IMR-90 (cell line): ENCODE measurements around the gene ASB1. TPM values are rescaled to one million over a fixed set of nuclear protein-coding genes. Genes with fewer than 3 reads are reported as not detected.
A peak's percentile ranks its signal among the peaks of the same experiment; 100 is the strongest.

ENCODE experiments used
- ATAC-seq: fragments of 200-7000 bp; cut with Tn5 transposase; 2 replicates; pipeline ENCODE4 v1.9.1; 2020; ENCODE audit warnings: low read depth, mild to moderate bottlenecking, moderate library complexity
- BruUV-seq: library from RNA; stranded (reverse); fragments of 400-500 nt; replicated peaks from 2 replicates; lab custom pipeline; 2021; lab: Mats Ljungman, UMichigan
- CTCF ChIA-PET: fragments of 300-600 bp; formaldehyde crosslinking; extraction: SDS; loops from one replicate; lab custom pipeline; 2021; ENCODE audit warnings: antibody characterized with exemption; lab: Yijun Ruan, JAX
- POLR2A ChIA-PET: fragments of 300-600 bp; sonication (Branson Sonifier 250); formaldehyde crosslinking; loops from one replicate; lab custom pipeline; 2022; ENCODE audit warnings: antibody characterized with exemption; ENCODE audit not compliant: unreplicated experiment; lab: Charles Lee
- DNase-seq: peaks from one replicate; pipeline ENCODE4 v3.0.0; 2013
- H2AFZ ChIP-seq: replicated peaks from 2 replicates; pipeline ENCODE3; 2013; ENCODE audit warnings: low read length, mild to moderate bottlenecking; ENCODE audit not compliant: poor library complexity
- H2AK5ac ChIP-seq: 2 replicates; pipeline ENCODE4 v1.6.1; 2013; ENCODE audit warnings: low read depth, low read length, inconsistent platforms
- H2AK9ac ChIP-seq: replicated peaks from 2 replicates; pipeline ENCODE3; 2013; ENCODE audit warnings: mild to moderate bottlenecking, low read depth, low read length, moderate library complexity; ENCODE audit not compliant: poor library complexity
- H2BK120ac ChIP-seq: 2 replicates; pipeline ENCODE4 v1.6.1; 2013; ENCODE audit warnings: low read depth, low read length, inconsistent platforms
- H2BK15ac ChIP-seq: 3 replicates; pipeline ENCODE4 v1.6.1; 2013; ENCODE audit warnings: low read depth, low read length, inconsistent platforms
- H2BK20ac ChIP-seq: 2 replicates; pipeline ENCODE4 v1.6.1; 2013; ENCODE audit warnings: low read depth, mild to moderate bottlenecking, inconsistent platforms, low read length, moderate library complexity
- H2BK5ac ChIP-seq: 2 replicates; pipeline ENCODE4 v1.6.1; 2013; ENCODE audit warnings: mild to moderate bottlenecking, low read depth, low read length, inconsistent platforms; ENCODE audit not compliant: poor library complexity, severe bottlenecking
- H3K14ac ChIP-seq: replicated peaks from 2 replicates; pipeline ENCODE4 v1.6.1; 2013; ENCODE audit warnings: low read depth, low read length, inconsistent platforms
- H3K18ac ChIP-seq: 2 replicates; pipeline ENCODE4 v1.6.1; 2013; ENCODE audit warnings: low read depth, low read length, control low read depth
- H3K23ac ChIP-seq: 2 replicates; pipeline ENCODE4 v1.6.1; 2013; ENCODE audit warnings: low read depth, low read length, inconsistent platforms
- H3K27ac ChIP-seq: 2 replicates; pipeline ENCODE4 v1.5.1; 2013; ENCODE audit warnings: mild to moderate bottlenecking, control low read depth, low read length; ENCODE audit not compliant: insufficient read depth
- H3K27me3 ChIP-seq: 2 replicates; pipeline ENCODE4 v1.6.1; 2013; ENCODE audit warnings: low read length; ENCODE audit not compliant: control insufficient read depth, insufficient read depth
- H3K36me3 ChIP-seq: 2 replicates; pipeline ENCODE4 v1.6.1; 2013; ENCODE audit warnings: low read length, mixed read lengths; ENCODE audit not compliant: control insufficient read depth, insufficient read depth
- H3K4ac ChIP-seq: 2 replicates; pipeline ENCODE4 v1.6.1; 2013; ENCODE audit warnings: low read depth, low read length, inconsistent platforms
- H3K4me1 ChIP-seq: 2 replicates; pipeline ENCODE4 v1.6.1; 2013; ENCODE audit warnings: low read length, mixed read lengths; ENCODE audit not compliant: control insufficient read depth, insufficient read depth
- H3K4me2 ChIP-seq: 2 replicates; pipeline ENCODE4 v1.6.1; 2013; ENCODE audit warnings: low read depth, mild to moderate bottlenecking, control low read depth, low read length, moderate library complexity
- H3K4me3 ChIP-seq: 2 replicates; pipeline ENCODE4 v1.5.1; 2013; ENCODE audit warnings: low read depth, mild to moderate bottlenecking, control low read depth, low read length, moderate library complexity; ENCODE audit not compliant: insufficient read depth
- H3K56ac ChIP-seq: 2 replicates; pipeline ENCODE4 v1.6.1; 2013; ENCODE audit warnings: low read length, inconsistent platforms; ENCODE audit not compliant: insufficient read depth; ENCODE audit errors: extremely low read depth
- H3K79me1 ChIP-seq, 2 experiments: 2 replicates each; pipeline ENCODE4 v1.6.1; 2013; ENCODE audit warnings: low read length in 2 of 2, inconsistent platforms in 1 of 2, low read depth in 1 of 2
- H3K9ac ChIP-seq: 2 replicates; pipeline ENCODE4 v1.6.1; 2013; ENCODE audit warnings: low read depth, low read length, control low read depth
- H3K9me1 ChIP-seq: 2 replicates; pipeline ENCODE4 v1.6.1; 2013; ENCODE audit warnings: low read length, inconsistent platforms; ENCODE audit not compliant: insufficient read depth
- H3K9me3 ChIP-seq: 2 replicates; pipeline ENCODE4 v1.6.1; 2013; ENCODE audit warnings: low read length; ENCODE audit not compliant: control insufficient read depth, insufficient read depth
- H4K20me1 ChIP-seq: 2 replicates; pipeline ENCODE4 v1.6.1; 2013; ENCODE audit warnings: low read length, inconsistent platforms; ENCODE audit not compliant: insufficient read depth
- H4K5ac ChIP-seq: 2 replicates; pipeline ENCODE4 v1.6.1; 2013; ENCODE audit warnings: mild to moderate bottlenecking, low read depth, low read length, control low read depth
- H4K8ac ChIP-seq, 2 experiments: 2 replicates each; pipeline ENCODE4 v1.6.1; 2013; ENCODE audit warnings: low read depth in 2 of 2, low read length in 2 of 2, control low read depth in 1 of 2, inconsistent platforms in 1 of 2
- H4K91ac ChIP-seq: 2 replicates; pipeline ENCODE4 v1.6.1; 2013; ENCODE audit warnings: low read depth, low read length, inconsistent platforms; ENCODE audit not compliant: insufficient read depth
- BHLHE40 ChIP-seq: fragments of 150-350 bp; IDR thresholded peaks from 2 replicates; pipeline ENCODE4 v1.6.1; 2016; ENCODE audit warnings: mild to moderate bottlenecking, low read depth, low read length
- CEBPB ChIP-seq: IDR thresholded peaks from 2 replicates; pipeline ENCODE4 v1.6.1; 2012; ENCODE audit warnings: low read depth, low read length, improper control_type of control experiment
- CHD1 ChIP-seq: IDR thresholded peaks from 2 replicates; pipeline ENCODE4 v1.6.1; 2012; ENCODE audit warnings: low read depth, low read length, improper control_type of control experiment
- FOS ChIP-seq: fragments of 150-350 bp; IDR thresholded peaks from 2 replicates; pipeline ENCODE4 v1.6.1; 2016; ENCODE audit warnings: low read depth, low read length
- MAFK ChIP-seq: IDR thresholded peaks from 2 replicates; pipeline ENCODE4 v1.6.1; 2012; ENCODE audit warnings: low read depth, low read length, improper control_type of control experiment
- MAZ ChIP-seq: IDR thresholded peaks from 2 replicates; pipeline ENCODE4 v1.6.1; 2012; ENCODE audit warnings: low read depth, mild to moderate bottlenecking, low read length, improper control_type of control experiment, moderate library complexity, borderline replicate concordance
- MXI1 ChIP-seq: IDR thresholded peaks from 2 replicates; pipeline ENCODE4 v1.6.1; 2012; ENCODE audit warnings: low read depth, mild to moderate bottlenecking, low read length, moderate library complexity, borderline replicate concordance
- NFE2L2 ChIP-seq: fragments of 150-350 bp; IDR thresholded peaks from 2 replicates; pipeline ENCODE4 v1.6.1; 2016; ENCODE audit warnings: low read depth, mild to moderate bottlenecking, low read length
- POLR2A ChIP-seq: IDR thresholded peaks from 2 replicates; pipeline ENCODE4 v1.6.1; 2012; ENCODE audit warnings: mild to moderate bottlenecking, low read depth, low read length
- RAD21 ChIP-seq: IDR thresholded peaks from 2 replicates; pipeline ENCODE4 v1.6.1; 2012; ENCODE audit warnings: low read length, improper control_type of control experiment
- RCOR1 ChIP-seq: IDR thresholded peaks from 2 replicates; pipeline ENCODE4 v1.6.1; 2012; ENCODE audit warnings: mild to moderate bottlenecking, low read length, improper control_type of control experiment; ENCODE audit not compliant: insufficient replicate concordance
- RFX5 ChIP-seq: IDR thresholded peaks from 2 replicates; pipeline ENCODE4 v1.8.0; 2012; ENCODE audit warnings: low read depth, mild to moderate bottlenecking, low read length, moderate library complexity
- WGBS, 2 experiments: methylation state at CpG; one replicate each; pipeline versions ENCODE4 v1.1.5 to v1.1.7; 2013; ENCODE audit warnings: missing lambda C conversion rate in 2 of 2; ENCODE audit not compliant: insufficient read length in 1 of 2; ENCODE audit errors: extremely low coverage in 2 of 2; 5-methylcytosine and 5-hydroxymethylcytosine counted together
- dilution Hi-C: fragments of 300-500 bp; cut with HindIII; formaldehyde crosslinking; loops from one replicate; pipeline ENCODE4 v1.14.3; 2018; ENCODE audit warnings: low sequenced_read_pairs; ENCODE audit not compliant: unreplicated experiment
- in situ Hi-C: fragments of 300-500 bp; cut with MboI; formaldehyde crosslinking; loops from 3 replicates; pipeline ENCODE4 v1.14.3; 2019; ENCODE audit warnings: low sequenced_read_pairs, inconsistent platforms, mixed read lengths
- intact Hi-C: fragments of 100-400 bp; cut with micrococcal nuclease; formaldehyde crosslinking; loops from 2 replicates; pipeline ENCODE4 v1.10.0; 2022
- polyA plus RNA-seq, 3 experiments: library from polyadenylated mRNA; depleted of rRNA; stranded (reverse); fragments of >200 nt; gene quantifications; 2 replicates each; pipeline ENCODE4 v1.2.3, GENCODE V29; 2012; ENCODE audit warnings: low replicate concordance in 1 of 3
- total RNA-seq: library from RNA; depleted of rRNA; stranded (reverse); fragments of >200 nt; gene quantifications from 2 replicates; pipeline ENCODE4 v1.2.3, GENCODE V29; 2012
- TF ChIP-seq, protein P1 (sequence below): conservative IDR thresholded peaks from 2 replicates; pipeline ENCODE4 v1.5.1; 2012; ENCODE audit warnings: mild to moderate bottlenecking, low read depth, low read length, improper control_type of control experiment
- TF ChIP-seq, protein P2 (sequence below): fragments of 150-350 bp; IDR thresholded peaks from 2 replicates; pipeline ENCODE4 v1.6.1; 2016; ENCODE audit warnings: low read depth, mild to moderate bottlenecking, low read length, moderate library complexity, borderline replicate concordance
- TF ChIP-seq, protein P3 (sequence below): fragments of 150-350 bp; IDR thresholded peaks from 2 replicates; pipeline ENCODE4 v1.6.1; 2017; ENCODE audit warnings: mild to moderate bottlenecking, antibody characterized with exemption, low read length, low read depth

The ASB1 gene
- total and polyA plus RNA-seq, 2 of the 4 experiments (the other 2 are of a cell fraction), result 23.5 to 37.3 TPM

DNA sequence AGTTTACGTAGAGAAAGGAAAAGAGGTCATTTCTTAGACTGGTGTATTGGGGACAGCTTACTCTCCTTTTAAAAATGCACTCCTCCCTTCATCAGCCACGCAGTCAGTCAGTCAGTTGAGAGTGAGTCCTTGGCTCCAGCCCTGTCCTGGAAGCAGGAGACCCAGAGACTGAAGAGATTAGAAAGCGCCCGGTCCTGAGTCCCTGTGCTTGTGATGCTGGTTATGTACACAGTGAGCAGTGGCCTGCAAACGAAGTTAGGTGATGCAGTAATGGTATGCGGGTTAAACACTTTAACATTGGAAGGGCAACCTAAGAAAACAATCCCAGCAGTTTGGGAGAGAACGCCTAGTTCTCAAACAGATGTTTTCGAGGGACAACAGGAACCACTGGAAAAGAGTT lies 6.3 kb upstream of the ASB1 start:
- in situ Hi-C loops (no loop called here), intact Hi-C loops (no loop called here), dilution Hi-C loops (no loop called here)
- Histone ChIP-seq H2BK20ac (no peak overlapping the region; the same call in 1 of the 2 replicates), H3K9ac (no peak overlapping the region), H3K9me3 (no peaks in the 10 kb centered on the region; the same call in 1 of the 2 replicates), H3K4me3 (no peak overlapping the region), H3K9me1 (peaks cover 9% of the 10 kb centered on the region), H3K36me3 (no peaks in the 10 kb centered on the region), H4K20me1 (no peaks in the 10 kb centered on the region), H3K27ac (no peak overlapping the region), H3K14ac (peak overlapping the region; percentile 82), H2AK9ac (no peak overlapping the region), H3K23ac (peak overlapping the region; percentile 81; the same call in 1 of the 2 replicates), H2AFZ (peak overlapping the region; percentile 47), H3K4me1 (peaks cover 16% of the 10 kb centered on the region), H3K79me1 (peaks cover 0 to 4% of the 10 kb centered on the region in 2 experiments; a peak in 2 of 4 replicates), H2BK15ac (0 out of 3 replicates have a peak overlapping the region, but pooled peaks have one; percentile 3), H2BK120ac (peak overlapping the region; percentile 20), H3K18ac (peak overlapping the region; percentile 45; the same call in 1 of the 2 replicates), H3K4me2 (no peak overlapping the region), H4K8ac (peak overlapping the region; percentile 12 to 26; a peak in 1 of 4 replicates), H2AK5ac (no peak overlapping the region; the same call in 1 of the 2 replicates), H3K56ac (no peak overlapping the region), H3K4ac (peak overlapping the region; percentile 56), H3K27me3 (no peaks in the 10 kb centered on the region), H4K91ac (0 out of 2 replicates have a peak overlapping the region, but pooled peaks have one; percentile 20), H2BK5ac (peak overlapping the region; percentile 16), H4K5ac (peak overlapping the region; percentile 39; the same call in 1 of the 2 replicates)
- ATAC-seq, result no peak
- ChIA-PET CTCF (no interaction called here), POLR2A (no interaction called here)
- no peak for DNase-seq
- TF ChIP-seq, protein P1, sequence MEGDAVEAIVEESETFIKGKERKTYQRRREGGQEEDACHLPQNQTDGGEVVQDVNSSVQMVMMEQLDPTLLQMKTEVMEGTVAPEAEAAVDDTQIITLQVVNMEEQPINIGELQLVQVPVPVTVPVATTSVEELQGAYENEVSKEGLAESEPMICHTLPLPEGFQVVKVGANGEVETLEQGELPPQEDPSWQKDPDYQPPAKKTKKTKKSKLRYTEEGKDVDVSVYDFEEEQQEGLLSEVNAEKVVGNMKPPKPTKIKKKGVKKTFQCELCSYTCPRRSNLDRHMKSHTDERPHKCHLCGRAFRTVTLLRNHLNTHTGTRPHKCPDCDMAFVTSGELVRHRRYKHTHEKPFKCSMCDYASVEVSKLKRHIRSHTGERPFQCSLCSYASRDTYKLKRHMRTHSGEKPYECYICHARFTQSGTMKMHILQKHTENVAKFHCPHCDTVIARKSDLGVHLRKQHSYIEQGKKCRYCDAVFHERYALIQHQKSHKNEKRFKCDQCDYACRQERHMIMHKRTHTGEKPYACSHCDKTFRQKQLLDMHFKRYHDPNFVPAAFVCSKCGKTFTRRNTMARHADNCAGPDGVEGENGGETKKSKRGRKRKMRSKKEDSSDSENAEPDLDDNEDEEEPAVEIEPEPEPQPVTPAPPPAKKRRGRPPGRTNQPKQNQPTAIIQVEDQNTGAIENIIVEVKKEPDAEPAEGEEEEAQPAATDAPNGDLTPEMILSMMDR, result no peak
- no peak for TF ChIP-seq RAD21
- TF ChIP-seq FOS, result no peak
- no peak for TF ChIP-seq RCOR1
- no peak for TF ChIP-seq CEBPB
- TF ChIP-seq, protein P2, sequence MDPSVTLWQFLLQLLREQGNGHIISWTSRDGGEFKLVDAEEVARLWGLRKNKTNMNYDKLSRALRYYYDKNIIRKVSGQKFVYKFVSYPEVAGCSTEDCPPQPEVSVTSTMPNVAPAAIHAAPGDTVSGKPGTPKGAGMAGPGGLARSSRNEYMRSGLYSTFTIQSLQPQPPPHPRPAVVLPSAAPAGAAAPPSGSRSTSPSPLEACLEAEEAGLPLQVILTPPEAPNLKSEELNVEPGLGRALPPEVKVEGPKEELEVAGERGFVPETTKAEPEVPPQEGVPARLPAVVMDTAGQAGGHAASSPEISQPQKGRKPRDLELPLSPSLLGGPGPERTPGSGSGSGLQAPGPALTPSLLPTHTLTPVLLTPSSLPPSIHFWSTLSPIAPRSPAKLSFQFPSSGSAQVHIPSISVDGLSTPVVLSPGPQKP, result no peak
- no peak for TF ChIP-seq RFX5
- no peak for TF ChIP-seq MAZ
- no peak for TF ChIP-seq NFE2L2
- TF ChIP-seq, protein P3, sequence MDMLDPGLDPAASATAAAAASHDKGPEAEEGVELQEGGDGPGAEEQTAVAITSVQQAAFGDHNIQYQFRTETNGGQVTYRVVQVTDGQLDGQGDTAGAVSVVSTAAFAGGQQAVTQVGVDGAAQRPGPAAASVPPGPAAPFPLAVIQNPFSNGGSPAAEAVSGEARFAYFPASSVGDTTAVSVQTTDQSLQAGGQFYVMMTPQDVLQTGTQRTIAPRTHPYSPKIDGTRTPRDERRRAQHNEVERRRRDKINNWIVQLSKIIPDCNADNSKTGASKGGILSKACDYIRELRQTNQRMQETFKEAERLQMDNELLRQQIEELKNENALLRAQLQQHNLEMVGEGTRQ, result no peak
- no peak for TF ChIP-seq POLR2A
- no peak for TF ChIP-seq CHD1
- no peak for TF ChIP-seq MXI1
- TF ChIP-seq MAFK, result no peak
- no peak for TF ChIP-seq BHLHE40
- WGBS, 2 experiments, result 61% methylated on average over 3 of the region's 8 CpGs; no CpG with 5 or more reads in 1 of the 2 experiments
- no TSS peak for BruUV-seq
